Endothelial cell of umbilical vein (primary cell): ENCODE measurements around the gene NT5C. TPM values are rescaled to one million over a fixed set of nuclear protein-coding genes. Genes with fewer than 3 reads are reported as not detected.

Experiments
- BruUV-seq: library from RNA; stranded (reverse); fragments of 400-500 nt; replicated peaks from 2 replicates; lab custom pipeline; 2021; lab: Mats Ljungman, UMichigan
- CTCF ChIA-PET: fragments of 300-600, 350-600 bp; sonication (Branson Sonifier 250); formaldehyde crosslinking; loops from one replicate; lab custom pipeline; 2021; ENCODE audit warnings: antibody characterized with exemption, inconsistent platforms; lab: Charles Lee
- POLR2A ChIA-PET: fragments of 300-600, 350-600 bp; sonication (Branson Sonifier 250); formaldehyde crosslinking; loops from one replicate; lab custom pipeline; 2021; ENCODE audit warnings: antibody characterized with exemption, inconsistent platforms; lab: Charles Lee
- DNase-seq: peaks from one replicate; pipeline ENCODE4 v3.0.0-alpha.2; 2011; ENCODE audit warnings: low read depth, low spot score
- FAIRE-seq: peaks from 2 replicates; lab custom pipeline; 2011; peaks lifted over from hg19 to GRCh38; lab: Jason Lieb, UNC
- H2AFZ ChIP-seq: 2 replicates; pipeline ENCODE4 v1.6.0; 2012; ENCODE audit warnings: low read depth, low read length, control low read depth, inconsistent platforms
- H3K27ac ChIP-seq: 2 replicates; pipeline ENCODE4 v1.5.1; 2011; ENCODE audit warnings: low read depth, mild to moderate bottlenecking, control low read depth, low read length, moderate library complexity; ENCODE audit not compliant: insufficient read depth
- H3K27me3 ChIP-seq, 2 experiments: 2 replicates each; pipeline versions ENCODE4 v1.6.0 to v1.6.1; 2011; ENCODE audit warnings: low read length in 2 of 2, mixed read lengths in 1 of 2; ENCODE audit not compliant: control insufficient read depth in 2 of 2, insufficient read depth in 2 of 2
- H3K36me3 ChIP-seq, 2 experiments: 2 replicates in 1 of 2; 3 replicates in 1 of 2; pipeline ENCODE4 v1.5.1; 2011; ENCODE audit warnings: low read length in 2 of 2, mild to moderate bottlenecking in 1 of 2, moderate library complexity in 1 of 2; ENCODE audit not compliant: control insufficient read depth in 2 of 2, insufficient read depth in 2 of 2; ENCODE audit errors: extremely low read depth in 1 of 2
- H3K4me1 ChIP-seq: 3 replicates; pipeline ENCODE4 v1.5.1; 2011; ENCODE audit warnings: mild to moderate bottlenecking, low read length; ENCODE audit not compliant: control insufficient read depth, insufficient read depth; ENCODE audit errors: extremely low read depth
- H3K4me2 ChIP-seq: 2 replicates; pipeline ENCODE4 v1.6.1; 2011; ENCODE audit warnings: low read length, control low read depth, mixed read lengths; ENCODE audit not compliant: insufficient read depth
- H3K4me3 ChIP-seq, 3 experiments: fragments of 200-600 bp in 1 of 3; sonication (generic), shearing (Covaris generic) in 1 of 3; replicated peaks in 1 of 3; 2 replicates each; pipeline ENCODE4 v1.5.1; 2011 to 2016; ENCODE audit warnings: control low read depth in 3 of 3, low read length in 3 of 3, mild to moderate bottlenecking in 2 of 3, inconsistent platforms in 1 of 3, low read depth in 1 of 3, moderate library complexity in 1 of 3; ENCODE audit not compliant: insufficient read depth in 1 of 3
- H3K79me2 ChIP-seq: 2 replicates; pipeline ENCODE4 v1.6.0; 2012; ENCODE audit warnings: low read length, inconsistent platforms; ENCODE audit not compliant: control insufficient read depth, insufficient read depth
- H3K9ac ChIP-seq: replicated peaks from 2 replicates; pipeline ENCODE3; 2011; ENCODE audit warnings: low read length, control low read depth; ENCODE audit not compliant: insufficient read depth; ENCODE audit errors: extremely low read depth
- H3K9me1 ChIP-seq: replicated peaks from 3 replicates; pipeline ENCODE4 v1.6.0; 2011; ENCODE audit warnings: mild to moderate bottlenecking, low read length; ENCODE audit not compliant: control insufficient read depth, insufficient read depth; ENCODE audit errors: extremely low read depth
- H3K9me3 ChIP-seq: replicated peaks from 2 replicates; pipeline ENCODE4 v1.5.1; 2012; ENCODE audit warnings: low read length, inconsistent platforms; ENCODE audit not compliant: control insufficient read depth, insufficient read depth
- H4K20me1 ChIP-seq: replicated peaks from 2 replicates; pipeline ENCODE3; 2011; ENCODE audit warnings: mild to moderate bottlenecking, low read length; ENCODE audit not compliant: control insufficient read depth, insufficient read depth; ENCODE audit errors: extremely low read depth
- CTCF ChIP-seq, 2 donors: IDR thresholded peaks; 1 replicate in 1 of 2; 2 replicates in 1 of 2; pipeline ENCODE4 v1.5.1; 2011; ENCODE audit warnings: low read length in 2 of 2, mild to moderate bottlenecking in 2 of 2, moderate library complexity in 2 of 2, control low read depth in 1 of 2, inconsistent platforms in 1 of 2, low read depth in 1 of 2; ENCODE audit not compliant: insufficient read depth in 1 of 2; ENCODE audit errors: extremely low read depth in 1 of 2
- EZH2 ChIP-seq: IDR thresholded peaks from 2 replicates; pipeline ENCODE4 v1.6.1; 2012; ENCODE audit warnings: borderline replicate concordance, low read depth, mild to moderate bottlenecking, moderate library complexity, low read length, inconsistent platforms; ENCODE audit not compliant: severe bottlenecking
- FOS ChIP-seq: IDR thresholded peaks from 2 replicates; pipeline ENCODE4 v1.6.1; 2011; ENCODE audit warnings: mild to moderate bottlenecking, low read length, moderate library complexity, borderline replicate concordance; ENCODE audit not compliant: insufficient read depth
- GATA2 ChIP-seq: IDR thresholded peaks from 2 replicates; pipeline ENCODE4 v1.7.0; 2011; ENCODE audit warnings: low read depth, mild to moderate bottlenecking, moderate library complexity, mixed read lengths, low read length; ENCODE audit not compliant: insufficient read length, insufficient read depth
- JUN ChIP-seq: IDR thresholded peaks from 2 replicates; pipeline ENCODE4 v1.6.1; 2011; ENCODE audit warnings: borderline replicate concordance, low read depth; ENCODE audit not compliant: insufficient read length, insufficient read depth
- MAX ChIP-seq: IDR thresholded peaks from 2 replicates; pipeline ENCODE4 v1.6.1; 2011; ENCODE audit not compliant: insufficient read depth, insufficient read length
- MYC ChIP-seq: IDR thresholded peaks from one replicate; pipeline ENCODE4 v1.6.1; 2011; ENCODE audit warnings: mild to moderate bottlenecking, low read depth, low read length
- POLR2A ChIP-seq: IDR thresholded peaks from 2 replicates; pipeline ENCODE4 v1.6.1; 2012; ENCODE audit warnings: low read depth, mild to moderate bottlenecking, control low read depth, low read length
- POLR2AphosphoS5 ChIP-seq: IDR thresholded peaks from 2 replicates; pipeline ENCODE4 v1.6.1; 2012; ENCODE audit warnings: low read depth, mild to moderate bottlenecking, control low read depth, low read length, moderate library complexity; ENCODE audit not compliant: insufficient read depth
- dilution Hi-C: fragments of 300-500 bp; cut with MboI; formaldehyde crosslinking; loops from one replicate; pipeline ENCODE4 v1.15.0; 2019; ENCODE audit warnings: low sequenced_read_pairs; ENCODE audit not compliant: extremely low pct_ligation_motif_present
- intact Hi-C: fragments of 100-400 bp; cut with micrococcal nuclease; formaldehyde crosslinking; loops from one replicate; pipeline ENCODE4 v1.10.0; 2022
- polyA plus RNA-seq, 4 experiments: library from polyadenylated mRNA; depleted of rRNA in 3 of 4; stranded (reverse) in 3 of 4; unstranded in 1 of 4; fragments of >200 nt; gene quantifications; 2 replicates each; pipeline versions ENCODE4 v1.2.1 to v1.2.3, GENCODE V29; 2011 to 2012; ENCODE audit warnings: missing spikeins in 1 of 4
- total RNA-seq: library from RNA; stranded (reverse); gene quantifications from 2 replicates; pipeline ENCODE4 v1.2.3, GENCODE V29; 2021

Gene NT5C
- total and polyA plus RNA-seq, 2 donors (not counting 3 experiments of a cell fraction or from before 2014, with no cell fraction given) = 29.1 to 39.2 TPM

GRCh38 chr17:75082683-75083082 lies 48.9 kb downstream of the NT5C start:
- Histone ChIP-seq H3K9ac (no peak overlapping the region), H3K9me3 (no peaks in the 10 kb centered on the region), H3K27ac (no peak overlapping the region), H3K79me2 (no peaks in the 10 kb centered on the region), H3K4me3 (no peak overlapping the region), H3K4me2 (no peak overlapping the region), H4K20me1 (no peaks in the 10 kb centered on the region), H3K36me3 (no peaks in the 10 kb centered on the region), H3K27me3 (no peaks in the 10 kb centered on the region), H2AFZ (no peak overlapping the region), H3K9me1 (no peaks in the 10 kb centered on the region), H3K4me1 (peaks cover 27% of the 10 kb centered on the region)
- POLR2A ChIA-PET = no interaction called here
- DNase-seq (no peak), FAIRE-seq (no peak)
- CTCF ChIA-PET = interaction anchor here (1.0 to 4.4 kb wide), 5 partner anchors 8 to 31 kb away, joined by 3 to 19 read pairs (median 4); no protein-coding TSS in a partner anchor
- TF ChIP-seq MYC (no peak), POLR2AphosphoS5 (no peak), JUN (no peak), FOS (no peak), MAX (no peak), EZH2 (no peak), CTCF (IDR thresholded peaks at IDR 0.05; ENCODE audit: extremely low read depth in 1 of 2, insufficient read depth in 1 of 2, low read depth in 1 of 2, low read length in 2 of 2) (no peak), POLR2A (no peak), GATA2 (no peak)
- intact Hi-C loops (no loop called here), dilution Hi-C loops (no loop called here)
- BruUV-seq = no TSS peak
